Lower leg skin (tissue), 3 donors: ENCODE data around the gene CD300LG.
"Not testable (repeated sequence)": the region's sequence is repeated elsewhere in the genome, so short reads cannot be mapped to it uniquely, and the experiment has no call there.

ENCODE experiments used
- POLR2A ChIP-seq, 2 donors: fragments of 450-650 bp; IDR thresholded peaks; one replicate each; pipeline ENCODE4 v1.6.1; 2016 to 2017; ENCODE audit warnings: antibody characterized with exemption in 2 of 2, mild to moderate bottlenecking in 1 of 2, moderate library complexity in 1 of 2
- TF ChIP-seq, protein P1 (sequence below), 3 donors: fragments of 450-650 bp; IDR thresholded peaks; one replicate each; pipeline ENCODE4 v1.5.1; 2016; ENCODE audit warnings: antibody characterized with exemption in 3 of 3, mild to moderate bottlenecking in 3 of 3, moderate library complexity in 2 of 3

DNA sequence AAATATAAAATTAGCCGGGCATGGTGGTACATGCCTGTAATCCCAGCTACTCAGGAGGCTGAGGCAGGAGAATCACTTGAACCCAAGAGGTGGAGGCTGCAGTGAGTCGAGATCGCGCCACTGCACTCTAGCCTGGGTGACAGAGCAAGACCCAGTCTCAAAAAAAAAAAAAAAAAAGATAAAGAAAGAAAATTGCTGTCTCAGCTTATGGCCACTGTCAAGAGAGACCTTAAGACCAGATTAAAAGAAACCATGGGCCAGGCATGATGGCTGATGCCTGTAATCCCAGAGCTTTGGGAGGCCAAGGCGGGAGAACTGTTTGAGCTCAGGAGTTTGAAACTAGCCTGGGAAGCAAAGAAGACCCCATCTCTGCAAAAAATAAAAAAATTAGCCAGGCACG lies 22.1 kb downstream of the CD300LG start:
- TF ChIP-seq, protein P1, sequence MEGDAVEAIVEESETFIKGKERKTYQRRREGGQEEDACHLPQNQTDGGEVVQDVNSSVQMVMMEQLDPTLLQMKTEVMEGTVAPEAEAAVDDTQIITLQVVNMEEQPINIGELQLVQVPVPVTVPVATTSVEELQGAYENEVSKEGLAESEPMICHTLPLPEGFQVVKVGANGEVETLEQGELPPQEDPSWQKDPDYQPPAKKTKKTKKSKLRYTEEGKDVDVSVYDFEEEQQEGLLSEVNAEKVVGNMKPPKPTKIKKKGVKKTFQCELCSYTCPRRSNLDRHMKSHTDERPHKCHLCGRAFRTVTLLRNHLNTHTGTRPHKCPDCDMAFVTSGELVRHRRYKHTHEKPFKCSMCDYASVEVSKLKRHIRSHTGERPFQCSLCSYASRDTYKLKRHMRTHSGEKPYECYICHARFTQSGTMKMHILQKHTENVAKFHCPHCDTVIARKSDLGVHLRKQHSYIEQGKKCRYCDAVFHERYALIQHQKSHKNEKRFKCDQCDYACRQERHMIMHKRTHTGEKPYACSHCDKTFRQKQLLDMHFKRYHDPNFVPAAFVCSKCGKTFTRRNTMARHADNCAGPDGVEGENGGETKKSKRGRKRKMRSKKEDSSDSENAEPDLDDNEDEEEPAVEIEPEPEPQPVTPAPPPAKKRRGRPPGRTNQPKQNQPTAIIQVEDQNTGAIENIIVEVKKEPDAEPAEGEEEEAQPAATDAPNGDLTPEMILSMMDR (IDR thresholded peaks at IDR 0.05): not testable (repeated sequence)
- not testable (repeated sequence) for TF ChIP-seq POLR2A (IDR thresholded peaks at IDR 0.05)
